IgD-negative memory B cell (primary cell): ENCODE measurements around the gene ICOSLG. TPM values are rescaled to one million over a fixed set of nuclear protein-coding genes. Genes with fewer than 3 reads are reported as not detected.
"Not testable (repeated sequence)": the region's sequence is repeated elsewhere in the genome, so short reads cannot be mapped to it uniquely, and the experiment has no call there.

Experiments
- H3K27ac Mint-ChIP-seq, 3 donors: one replicate each; pipeline ENCODE4 v1.8.0; 2020 to 2022; ENCODE audit warnings: mild to moderate bottlenecking in 3 of 3, mixed read lengths in 3 of 3, moderate library complexity in 1 of 3
- H3K27me3 Mint-ChIP-seq: one replicate; pipeline ENCODE4 v1.8.0; 2021; ENCODE audit warnings: mixed read lengths
- H3K36me3 Mint-ChIP-seq: one replicate; pipeline ENCODE4 v1.8.0; 2020; ENCODE audit warnings: mild to moderate bottlenecking, mixed read lengths
- H3K4me1 Mint-ChIP-seq, 3 donors: one replicate each; pipeline ENCODE4 v1.8.0; 2020 to 2022; ENCODE audit warnings: mixed read lengths in 3 of 3, mild to moderate bottlenecking in 1 of 3
- H3K4me3 Mint-ChIP-seq, 4 donors: one replicate each; pipeline ENCODE4 v1.8.0; 2020 to 2022; ENCODE audit warnings: mild to moderate bottlenecking in 4 of 4, mixed read lengths in 4 of 4, moderate library complexity in 3 of 4
- H3K9me3 Mint-ChIP-seq, 3 donors: one replicate each; pipeline ENCODE4 v1.8.0; 2020 to 2021; ENCODE audit warnings: mixed read lengths in 3 of 3, mild to moderate bottlenecking in 1 of 3
- polyA plus RNA-seq: library from polyadenylated mRNA; unstranded; fragments of 300-500 nt; fragmentation: Illumina TruSeq; gene quantifications from one replicate; pipeline ENCODE4 v1.2.3, GENCODE V29; 2021

The ICOSLG gene
- polyA plus RNA-seq, 1 donor from 2014 or later: 8.5 TPM

DNA sequence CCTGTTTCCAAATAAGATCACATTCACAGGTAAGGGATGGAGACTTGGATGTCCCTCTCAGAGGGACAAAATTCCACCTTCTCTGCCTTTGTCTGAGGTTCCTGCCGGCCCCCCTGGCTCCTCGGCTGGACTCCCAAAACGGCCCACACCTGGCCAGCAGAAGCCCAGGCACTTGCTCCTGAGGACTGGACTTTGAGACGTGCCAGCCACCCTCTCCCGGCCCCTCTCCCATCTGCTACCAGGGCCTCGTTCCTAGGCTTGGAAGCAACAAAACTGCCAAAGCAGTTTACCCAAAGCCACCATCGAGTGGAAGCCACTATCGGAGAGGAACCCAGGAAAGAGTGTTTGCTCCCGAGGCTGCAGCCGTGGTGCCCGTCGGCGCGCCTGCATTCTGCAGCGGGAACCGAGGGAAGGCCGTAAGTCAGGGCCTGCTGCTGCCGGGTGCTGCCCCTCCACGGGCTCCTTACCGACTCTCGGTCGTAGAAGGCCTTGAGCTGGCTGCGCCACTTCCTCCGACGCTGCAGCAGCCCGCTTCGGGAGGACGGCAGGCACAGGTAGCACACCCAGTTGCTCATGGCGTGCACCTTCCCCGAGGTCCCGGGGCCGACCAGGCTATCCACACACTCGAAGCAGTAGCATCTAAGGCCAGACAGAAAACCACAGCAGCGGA is 17.4 kb upstream of the ICOSLG start:
- peak overlapping the region in 1 of 4 donors; percentile 57 for H3K4me3 Mint-ChIP-seq
- no peaks in the 10 kb centered on the region for H3K9me3 Mint-ChIP-seq
- H3K27ac Mint-ChIP-seq: no peak overlapping the region
- peaks cover 0 to 2% (median 1%) of the 10 kb centered on the region in 3 donors for H3K4me1 Mint-ChIP-seq
- no peaks in the 10 kb centered on the region for H3K36me3 Mint-ChIP-seq
- peaks cover 6% of the 10 kb centered on the region for H3K27me3 Mint-ChIP-seq

DNA sequence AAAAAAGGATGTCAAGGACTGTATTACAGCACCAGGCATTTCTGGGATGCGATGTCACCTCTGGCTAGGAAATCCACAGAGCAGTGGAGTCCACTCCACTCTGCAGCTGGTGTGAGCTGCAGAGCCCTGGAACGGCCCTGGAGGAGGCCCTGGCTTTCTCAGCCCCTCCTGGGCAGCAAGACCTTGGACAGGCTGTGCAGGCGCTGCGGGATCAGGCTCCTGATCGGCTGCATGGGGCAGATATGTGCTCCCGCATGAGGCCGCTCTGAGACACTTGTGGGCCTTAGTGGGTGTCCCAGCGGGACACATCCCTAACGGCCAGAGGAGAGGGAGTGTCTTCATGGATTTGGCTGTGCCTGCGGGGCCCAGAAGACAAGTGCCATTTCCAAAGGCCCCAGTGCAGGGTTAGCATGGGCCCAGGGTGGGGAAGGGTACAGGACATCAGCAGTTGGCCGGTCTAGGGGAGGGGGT is 14.8 kb upstream of the ICOSLG start:
- Mint-ChIP-seq H3K4me3 (no peak overlapping the region), H3K9me3 (no peaks in the 10 kb centered on the region), H3K27me3 (peaks cover 6% of the 10 kb centered on the region)

DNA sequence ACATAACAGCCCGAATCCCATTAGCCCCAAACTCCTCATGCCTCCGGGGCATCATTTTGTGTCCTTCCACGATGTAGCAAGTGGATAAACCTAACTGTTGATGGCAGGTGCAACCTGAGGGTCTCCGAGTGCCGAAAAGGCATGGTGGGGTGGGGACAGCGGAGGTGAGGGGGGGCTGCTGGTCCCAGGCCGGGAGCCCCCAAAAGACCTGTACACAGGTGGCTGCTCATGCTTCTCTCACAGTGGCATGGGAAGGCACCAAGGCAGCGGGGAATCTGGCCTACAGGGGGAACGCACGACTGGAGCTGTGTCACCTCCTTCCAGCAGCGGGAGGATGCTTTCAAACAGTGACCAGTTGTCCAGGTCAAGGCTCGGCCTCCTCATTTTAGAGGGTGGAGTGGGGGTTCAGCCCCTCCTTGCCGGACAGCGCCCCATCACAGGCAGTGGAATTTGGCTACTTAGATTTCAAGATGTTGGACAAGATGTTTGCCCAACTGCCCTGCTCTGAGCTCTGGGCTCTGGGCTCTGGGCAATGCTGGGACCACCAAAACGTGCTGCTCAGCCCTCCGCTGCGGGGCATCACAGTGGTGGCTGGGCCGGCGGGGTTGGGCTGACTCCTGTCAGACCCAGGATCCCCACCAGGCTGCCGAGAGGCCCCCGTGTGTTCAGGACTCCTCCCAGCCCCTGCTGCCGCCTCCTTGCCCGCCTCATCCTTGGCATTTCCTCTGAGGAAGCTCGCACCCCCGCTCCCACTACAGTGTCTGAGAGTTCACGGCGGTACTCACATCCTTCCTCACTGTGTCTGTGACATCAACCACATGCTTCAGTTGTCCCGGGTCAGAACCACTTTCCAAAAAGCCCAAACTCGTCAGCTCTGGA is 13.3 kb upstream of the ICOSLG start:
- no peak overlapping the region for H3K4me3 Mint-ChIP-seq
- peaks cover 6% of the 10 kb centered on the region for H3K27me3 Mint-ChIP-seq
- peaks cover 0 to 2% (median 1%) of the 10 kb centered on the region in 3 donors for H3K4me1 Mint-ChIP-seq
- no peaks in the 10 kb centered on the region for H3K9me3 Mint-ChIP-seq
- no peaks in the 10 kb centered on the region for H3K36me3 Mint-ChIP-seq
- no peak overlapping the region for H3K27ac Mint-ChIP-seq

More for the DNA sequence above, 14.8 kb upstream of the ICOSLG start:
- Mint-ChIP-seq H3K27ac (peak overlapping the region in 1 of 3 donors; percentile 59), H3K4me1 (peaks cover 0 to 2% (median 1%) of the 10 kb centered on the region in 3 donors), H3K36me3 (no peaks in the 10 kb centered on the region)

DNA sequence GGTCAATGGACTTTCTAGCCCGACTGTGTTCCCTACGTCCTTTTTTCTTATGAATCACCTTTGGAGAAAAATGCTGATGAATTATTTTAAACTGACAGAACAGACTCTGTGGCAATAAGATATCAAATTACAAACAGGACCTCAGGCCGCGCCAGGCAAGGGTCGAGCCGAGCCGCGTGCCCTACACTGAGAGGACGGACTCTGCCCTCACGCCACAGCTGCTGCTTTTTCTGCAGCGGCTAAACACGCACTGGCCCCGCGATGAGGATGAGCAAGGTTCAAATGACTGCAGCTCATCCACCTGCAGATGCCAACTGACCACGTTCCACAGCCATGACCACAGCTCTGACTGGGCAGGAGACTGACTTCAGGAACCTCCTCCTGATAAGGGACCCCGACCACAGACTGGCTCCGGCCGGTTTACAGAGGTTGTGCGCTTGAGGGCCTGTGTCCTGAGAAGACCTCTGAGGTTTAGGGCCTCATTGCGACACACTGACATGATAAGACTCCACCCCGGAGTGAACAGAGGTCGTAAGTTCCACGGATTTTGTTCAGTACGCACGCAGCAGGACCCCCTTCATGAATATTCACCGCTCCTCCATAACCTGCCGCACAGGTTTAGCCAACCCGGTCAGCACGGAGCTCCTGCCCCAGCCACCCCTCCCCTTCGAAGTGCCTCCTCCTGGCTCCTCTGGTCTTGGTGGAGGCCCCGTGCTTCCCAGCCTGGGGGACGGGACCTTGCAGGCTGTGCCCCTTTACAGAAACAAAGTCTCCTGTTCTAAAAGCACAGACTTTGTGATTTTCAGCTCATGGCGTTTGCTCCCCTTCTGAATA is 8.7 kb upstream of the ICOSLG start:
- H3K4me3 Mint-ChIP-seq, H3K9me3 Mint-ChIP-seq, H3K27me3 Mint-ChIP-seq, H3K4me1 Mint-ChIP-seq, H3K36me3 Mint-ChIP-seq, H3K27ac Mint-ChIP-seq: not testable (repeated sequence)

DNA sequence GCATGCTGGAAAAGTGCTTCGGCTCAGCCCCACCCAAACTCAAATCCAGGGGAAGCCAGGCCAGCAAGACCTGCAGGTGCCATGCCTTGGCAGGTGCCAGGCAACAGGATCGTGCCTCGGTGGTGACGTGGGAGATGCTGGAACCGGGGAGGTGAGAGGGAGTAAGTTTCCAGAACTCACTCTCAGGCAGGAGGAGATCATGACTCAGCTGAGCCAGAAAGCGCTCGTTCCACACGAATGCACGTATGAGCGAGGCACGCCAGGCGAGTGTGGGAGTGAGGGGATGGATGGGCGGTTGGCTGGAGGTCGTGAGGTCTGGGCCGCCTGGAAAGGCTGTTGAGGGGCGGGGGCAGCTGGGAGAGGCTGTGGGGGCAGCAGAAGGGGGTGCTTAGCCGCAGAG is 7.2 kb upstream of the ICOSLG start:
- not testable (repeated sequence) for H3K4me3 Mint-ChIP-seq, H3K4me1 Mint-ChIP-seq, H3K27me3 Mint-ChIP-seq, H3K27ac Mint-ChIP-seq, H3K36me3 Mint-ChIP-seq, H3K9me3 Mint-ChIP-seq

DNA sequence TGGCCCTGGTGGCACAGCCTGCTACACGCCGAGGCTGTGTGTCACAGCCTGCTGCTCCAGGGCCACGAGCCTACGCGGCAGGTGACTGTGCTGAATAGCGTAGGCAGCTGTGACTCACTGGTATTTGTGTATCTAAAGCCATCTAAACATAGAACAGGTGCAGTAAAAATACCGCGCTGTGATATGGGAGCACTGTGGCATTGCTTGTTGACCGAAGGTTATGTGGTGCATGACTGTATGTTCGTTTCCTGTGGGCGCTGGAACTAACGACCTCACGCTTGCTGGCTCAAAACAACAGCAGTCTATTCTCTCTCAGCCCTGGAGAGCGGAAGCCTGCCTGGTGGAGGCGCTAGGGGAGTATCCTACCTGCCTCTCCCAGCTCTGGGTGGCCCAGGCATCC is 3.2 kb upstream of the ICOSLG start:
- not testable (repeated sequence) for H3K36me3 Mint-ChIP-seq, H3K27me3 Mint-ChIP-seq, H3K27ac Mint-ChIP-seq, H3K9me3 Mint-ChIP-seq, H3K4me3 Mint-ChIP-seq, H3K4me1 Mint-ChIP-seq

DNA sequence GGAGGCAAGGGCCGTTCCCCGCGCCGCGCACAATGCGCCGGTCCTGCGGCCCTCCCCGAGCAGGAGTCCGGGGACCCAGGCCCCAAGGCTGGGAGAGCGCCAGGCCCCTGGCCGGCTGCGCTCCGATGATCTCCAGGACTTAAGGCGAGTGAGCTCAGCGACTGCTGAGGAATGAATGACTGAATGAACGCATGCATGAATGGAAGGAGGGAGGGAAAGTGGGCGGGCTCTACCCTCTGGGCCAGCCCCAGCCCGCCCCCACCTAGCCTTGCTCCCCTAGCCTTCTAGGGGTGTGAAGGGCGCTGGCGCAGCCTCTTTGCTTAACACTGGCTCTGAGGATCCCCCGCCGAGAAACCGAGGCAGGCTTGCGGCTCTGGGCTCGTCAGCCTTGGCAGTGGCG is 538 bp upstream of the ICOSLG start:
- H3K9me3 Mint-ChIP-seq, H3K36me3 Mint-ChIP-seq, H3K27me3 Mint-ChIP-seq, H3K27ac Mint-ChIP-seq, H3K4me3 Mint-ChIP-seq, H3K4me1 Mint-ChIP-seq: not testable (repeated sequence)

DNA sequence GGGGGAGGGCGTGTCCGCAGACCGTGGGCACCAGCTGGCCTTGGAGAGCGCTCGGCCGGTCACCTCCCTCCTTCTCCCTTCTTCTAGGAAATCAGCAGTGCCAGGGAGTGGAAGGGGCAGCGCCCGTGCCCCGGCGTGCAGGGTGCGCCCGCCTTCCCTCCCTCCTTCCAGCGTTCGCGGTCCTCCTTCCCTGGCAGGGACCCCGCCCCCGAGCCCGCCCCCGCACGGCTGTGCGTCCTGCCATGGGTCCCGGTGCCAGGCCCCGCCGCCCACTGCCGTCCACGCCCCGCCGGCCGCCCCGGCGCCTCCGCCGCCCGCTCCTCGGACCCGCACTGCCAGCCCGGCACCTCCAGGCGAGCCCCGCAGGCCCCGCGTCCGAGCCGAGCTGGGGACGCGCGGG is 390 bp downstream of the ICOSLG start:
- H3K27ac Mint-ChIP-seq, H3K4me3 Mint-ChIP-seq, H3K36me3 Mint-ChIP-seq, H3K27me3 Mint-ChIP-seq, H3K9me3 Mint-ChIP-seq, H3K4me1 Mint-ChIP-seq: not testable (repeated sequence)

DNA sequence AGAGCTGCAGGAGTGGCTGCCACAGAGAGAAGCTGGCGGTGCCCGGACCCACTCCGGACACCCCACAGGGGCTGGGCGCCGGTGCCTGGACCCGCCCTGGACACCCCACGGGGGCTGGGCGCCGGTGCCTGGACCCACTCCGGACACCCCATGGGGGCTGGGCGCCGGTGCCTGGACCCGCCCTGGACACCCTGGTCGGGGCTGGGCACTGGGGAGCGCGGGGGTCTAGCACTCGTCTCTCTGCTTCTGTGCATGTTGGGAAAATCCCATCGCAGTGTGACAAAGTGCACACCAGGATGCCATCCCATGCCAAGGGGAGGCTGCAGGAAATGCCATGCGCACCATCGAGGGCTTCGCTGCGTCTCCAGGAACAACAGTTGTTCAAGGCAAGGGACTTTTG is 11.2 kb downstream of the ICOSLG start:
- not testable (repeated sequence) for H3K9me3 Mint-ChIP-seq, H3K4me1 Mint-ChIP-seq, H3K27me3 Mint-ChIP-seq, H3K27ac Mint-ChIP-seq, H3K36me3 Mint-ChIP-seq, H3K4me3 Mint-ChIP-seq

DNA sequence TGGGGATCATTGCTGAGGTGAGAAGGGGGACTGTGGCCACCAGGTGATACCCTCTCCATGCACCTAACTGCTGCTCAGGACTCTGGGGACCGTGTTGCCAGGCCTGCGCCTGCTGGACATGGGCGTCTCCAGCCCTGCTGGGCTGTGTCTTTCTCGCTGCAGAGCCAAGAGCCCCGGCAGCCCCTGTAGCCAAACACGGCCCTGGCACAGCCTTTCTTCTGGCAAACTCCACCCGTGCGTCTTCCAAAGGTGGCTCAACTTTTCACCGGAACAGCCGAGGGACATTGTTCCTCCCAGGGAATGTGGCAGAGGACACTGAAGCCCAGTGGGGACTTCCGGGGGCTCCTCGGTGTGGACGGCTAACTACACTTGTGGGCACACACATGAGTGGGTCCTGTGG is 12.6 kb downstream of the ICOSLG start:
- H3K4me1 Mint-ChIP-seq, H3K36me3 Mint-ChIP-seq, H3K9me3 Mint-ChIP-seq, H3K4me3 Mint-ChIP-seq, H3K27ac Mint-ChIP-seq, H3K27me3 Mint-ChIP-seq: not testable (repeated sequence)

DNA sequence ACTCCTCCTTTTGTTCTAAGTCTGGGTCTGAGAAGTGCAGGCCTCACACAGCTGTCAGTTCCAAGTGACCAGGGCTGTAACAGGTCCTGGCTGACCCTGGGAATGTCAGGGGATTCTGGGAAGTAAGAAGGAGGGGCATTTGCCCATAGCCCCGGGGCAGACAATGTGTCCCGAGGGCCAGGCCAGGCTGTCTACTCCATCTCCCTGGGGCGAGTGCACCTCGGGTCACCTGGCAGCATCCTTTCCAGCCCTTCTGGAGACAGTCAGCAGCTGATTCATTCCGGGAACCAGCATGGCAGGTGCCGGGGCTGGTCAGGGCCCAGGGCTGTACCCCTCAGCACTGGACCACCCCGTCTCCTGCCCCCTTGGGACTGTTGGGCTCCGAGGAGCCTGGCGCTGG is 13.1 kb downstream of the ICOSLG start:
- H3K4me3 Mint-ChIP-seq, H3K27me3 Mint-ChIP-seq, H3K27ac Mint-ChIP-seq, H3K4me1 Mint-ChIP-seq, H3K36me3 Mint-ChIP-seq, H3K9me3 Mint-ChIP-seq: not testable (repeated sequence)

DNA sequence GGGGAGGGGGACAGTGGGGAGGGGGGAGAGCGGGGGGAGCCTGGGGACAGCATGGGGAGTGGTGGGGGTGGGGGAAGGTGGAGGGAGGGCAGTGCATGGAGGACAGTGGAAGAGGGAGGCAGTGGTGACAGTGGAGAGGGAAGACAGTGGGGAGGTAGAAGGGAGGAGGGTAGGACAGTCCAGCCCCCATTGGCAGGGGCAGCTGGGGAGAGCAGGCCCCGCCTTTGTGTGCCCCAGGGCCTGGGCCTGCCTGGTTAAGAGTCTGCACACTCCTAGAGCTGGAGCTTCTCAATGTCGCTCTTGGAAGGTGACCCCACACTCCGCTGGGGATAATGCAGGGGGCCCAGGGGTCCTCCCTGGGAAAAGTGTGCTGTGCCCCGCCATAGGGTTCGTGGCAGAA is 15.1 kb downstream of the ICOSLG start:
- H3K27ac Mint-ChIP-seq, H3K9me3 Mint-ChIP-seq, H3K27me3 Mint-ChIP-seq, H3K4me3 Mint-ChIP-seq, H3K4me1 Mint-ChIP-seq, H3K36me3 Mint-ChIP-seq: not testable (repeated sequence)

DNA sequence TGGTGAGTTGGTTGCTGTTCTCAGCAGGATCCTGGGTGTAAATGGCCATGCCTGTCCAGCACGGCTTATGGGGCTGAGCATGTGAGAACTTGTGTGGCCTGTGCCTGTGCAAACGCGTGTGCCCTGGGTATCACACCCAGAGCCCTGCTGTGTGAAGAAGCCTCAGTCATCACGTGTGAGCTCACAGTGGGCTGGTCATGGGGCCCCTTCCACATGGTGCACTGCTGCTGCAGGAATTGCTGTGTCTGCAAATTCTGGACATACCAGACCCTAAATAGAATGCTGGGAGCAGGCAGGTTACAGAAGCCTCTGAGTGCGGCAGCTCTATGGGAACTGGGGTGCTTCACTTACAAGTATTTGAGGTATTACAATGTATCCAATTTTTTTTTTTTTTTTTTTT is 17.4 kb downstream of the ICOSLG start:
- H3K4me3 Mint-ChIP-seq, H3K36me3 Mint-ChIP-seq, H3K4me1 Mint-ChIP-seq, H3K27ac Mint-ChIP-seq, H3K27me3 Mint-ChIP-seq, H3K9me3 Mint-ChIP-seq: not testable (repeated sequence)

DNA sequence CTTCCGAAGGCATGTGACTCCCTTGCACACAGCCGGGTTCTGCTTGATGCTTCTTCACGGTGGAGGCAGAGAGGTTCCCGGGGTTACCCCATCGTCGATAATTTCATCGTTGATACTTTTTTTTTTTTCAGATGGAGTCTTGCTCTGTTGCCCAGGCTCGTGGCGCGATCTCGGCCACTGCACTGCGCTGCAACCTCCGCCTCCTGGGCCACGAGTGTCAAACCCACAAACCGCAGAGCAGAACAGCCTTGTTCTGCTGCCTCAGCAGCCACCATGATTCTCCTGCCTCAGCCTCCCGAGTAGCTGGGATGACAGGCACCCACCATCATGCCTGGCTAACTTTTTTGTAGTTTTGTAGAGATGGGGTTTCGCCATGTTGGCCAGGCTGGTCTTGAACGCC is 20.1 kb downstream of the ICOSLG start:
- H3K27ac Mint-ChIP-seq, H3K36me3 Mint-ChIP-seq, H3K4me1 Mint-ChIP-seq, H3K4me3 Mint-ChIP-seq, H3K27me3 Mint-ChIP-seq, H3K9me3 Mint-ChIP-seq: not testable (repeated sequence)

DNA sequence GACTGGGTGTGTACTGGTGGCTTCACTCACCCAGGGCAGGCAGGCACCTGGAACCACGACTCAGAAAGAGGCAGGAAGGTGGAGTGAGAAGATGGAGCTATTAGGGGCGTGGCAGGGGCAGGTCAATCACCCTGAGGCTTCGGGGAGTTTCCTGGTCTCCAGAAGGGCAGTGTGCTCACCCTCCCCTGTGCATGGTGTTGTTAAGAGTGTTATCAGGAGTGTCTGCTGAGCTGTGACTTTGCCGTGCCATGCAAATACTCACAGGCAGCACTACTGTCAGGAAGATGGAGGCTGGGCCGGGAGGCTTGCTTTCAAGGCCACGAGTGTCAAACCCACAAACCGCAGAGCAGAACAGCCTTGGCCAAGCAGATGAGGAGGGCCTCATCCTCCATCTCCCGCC is 22.3 kb downstream of the ICOSLG start:
- H3K4me1 Mint-ChIP-seq, H3K27me3 Mint-ChIP-seq, H3K27ac Mint-ChIP-seq, H3K9me3 Mint-ChIP-seq, H3K36me3 Mint-ChIP-seq, H3K4me3 Mint-ChIP-seq: not testable (repeated sequence)

DNA sequence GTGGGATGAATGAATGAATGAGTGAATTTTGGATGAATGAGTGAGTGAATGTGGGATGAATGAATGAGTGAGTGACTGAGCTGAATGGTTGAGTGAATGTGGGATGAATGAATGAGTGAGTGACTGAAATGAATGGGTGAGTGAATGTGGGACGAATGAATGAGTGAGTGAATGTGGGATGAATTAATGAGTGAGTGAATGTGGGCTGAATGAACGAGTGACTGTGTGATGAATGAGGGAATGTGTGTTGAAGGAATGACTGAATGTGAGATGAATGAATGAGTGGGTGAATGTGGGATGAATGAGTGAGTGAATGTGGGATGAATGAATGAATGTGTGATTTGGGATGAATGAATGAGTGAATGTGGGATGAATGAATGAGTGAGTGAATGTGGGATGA is 28.8 kb downstream of the ICOSLG start:
- H3K4me3 Mint-ChIP-seq: peak overlapping the region in 1 of 4 donors; percentile 49
- not testable (repeated sequence) for H3K36me3 Mint-ChIP-seq, H3K9me3 Mint-ChIP-seq, H3K4me1 Mint-ChIP-seq, H3K27me3 Mint-ChIP-seq, H3K27ac Mint-ChIP-seq
